HCEC 1CT (cell line): Measurements from ENCODE around the gene FAN1.
"Not testable (repeated sequence)": the region's sequence is repeated elsewhere in the genome, so short reads cannot be mapped to it uniquely, and the experiment has no call there.

ENCODE experiments used
- DNase-seq: peaks from one replicate; pipeline ENCODE4 v3.0.0-alpha.2; 2017

Gene FAN1

DNA sequence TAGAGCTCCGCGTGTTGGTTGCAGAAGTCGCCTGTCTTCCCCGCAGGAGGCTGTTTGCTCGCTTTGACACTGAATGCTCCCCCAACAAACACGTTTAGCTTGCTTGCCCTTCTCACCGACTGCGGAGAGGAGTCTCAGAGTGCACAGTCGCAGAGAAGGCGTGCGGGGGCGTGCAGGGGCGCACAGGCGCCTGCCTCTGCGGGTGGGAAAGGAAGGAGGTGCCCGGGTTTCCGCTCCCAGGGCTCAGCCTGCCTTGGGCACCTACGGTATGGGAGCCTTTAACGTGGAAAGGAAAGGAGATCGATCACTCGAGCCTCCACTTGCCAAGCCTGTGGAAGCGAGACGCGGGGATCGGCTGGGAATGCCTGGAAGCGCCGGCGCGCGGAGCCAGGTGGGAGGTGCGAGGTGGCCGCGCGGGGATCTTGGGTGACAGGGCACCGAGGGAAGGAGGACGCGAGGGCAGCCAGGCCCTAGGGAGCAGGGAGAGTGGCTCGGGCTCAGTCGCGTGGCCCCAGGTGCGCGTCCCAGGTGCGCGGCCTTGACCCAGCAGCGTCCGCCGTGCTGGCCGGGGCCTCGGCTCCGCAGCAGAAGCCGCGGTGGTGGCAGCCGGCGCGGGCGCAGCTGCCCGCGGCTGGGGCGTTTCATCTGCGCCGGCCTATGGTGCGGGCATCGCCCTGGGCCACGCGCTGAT is at the start of gene FAN1:
Gene FAN1, plus strand, starts transcription at position 419 of the 691 bp plus-strand sequence. CDS start 749 bp downstream, outside the sequence.
- DNase-seq: peak; percentile 62

DNA sequence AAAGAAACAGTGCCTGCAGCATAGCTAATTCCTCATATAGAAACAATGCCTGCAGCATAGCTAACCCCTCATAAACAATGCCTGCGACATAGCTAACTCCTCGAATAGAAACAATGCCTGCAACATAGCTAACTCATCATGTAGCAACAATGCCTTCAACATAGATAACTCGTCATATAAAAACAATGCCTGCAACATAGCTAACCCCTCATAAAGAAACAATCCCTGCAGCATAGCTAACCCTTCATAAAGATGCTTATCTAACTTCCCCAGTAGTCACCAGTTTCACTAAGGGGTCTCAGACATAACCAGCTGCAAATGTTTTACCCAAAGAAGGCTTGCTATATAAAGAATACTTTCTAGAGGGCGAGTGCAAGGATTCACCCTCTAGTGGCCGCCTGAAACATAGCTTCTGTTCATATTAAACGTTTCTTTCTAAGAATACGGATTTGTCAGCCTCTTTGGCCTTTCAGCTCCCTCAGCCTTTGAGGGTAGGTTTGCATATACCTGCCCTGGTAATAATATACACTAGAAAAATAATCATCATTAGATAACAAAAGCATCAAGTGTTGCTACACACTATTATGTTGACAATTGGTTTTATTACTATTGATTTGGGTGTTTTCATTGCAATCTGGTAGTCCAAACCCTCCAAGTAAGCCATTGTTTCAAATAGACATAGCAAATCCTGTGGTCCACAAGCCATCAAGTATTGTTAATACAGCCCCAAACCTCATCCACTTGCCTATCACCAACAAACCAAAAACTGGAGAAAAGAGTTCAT is 44.4 kb upstream of the FAN1 start:
- peak; percentile 39 for DNase-seq

DNA sequence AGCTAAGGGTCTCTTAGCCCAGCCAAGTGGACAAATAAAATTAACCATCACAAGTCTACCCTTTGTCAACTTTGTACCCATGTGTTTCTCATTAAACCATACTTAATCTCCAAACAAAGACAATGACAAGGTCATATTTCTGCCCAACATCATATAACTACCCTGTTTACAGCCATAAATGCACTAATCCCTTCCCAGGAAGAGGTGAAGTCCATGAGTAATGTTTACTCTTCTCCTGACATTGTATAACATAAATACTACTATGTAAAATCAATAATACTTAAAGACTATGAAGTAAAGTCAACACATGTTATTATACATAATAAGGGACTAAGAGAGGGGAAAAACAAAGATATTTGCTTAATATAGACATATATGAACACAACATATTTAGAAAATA is 38.5 kb upstream of the FAN1 start:
- no peak for DNase-seq

DNA sequence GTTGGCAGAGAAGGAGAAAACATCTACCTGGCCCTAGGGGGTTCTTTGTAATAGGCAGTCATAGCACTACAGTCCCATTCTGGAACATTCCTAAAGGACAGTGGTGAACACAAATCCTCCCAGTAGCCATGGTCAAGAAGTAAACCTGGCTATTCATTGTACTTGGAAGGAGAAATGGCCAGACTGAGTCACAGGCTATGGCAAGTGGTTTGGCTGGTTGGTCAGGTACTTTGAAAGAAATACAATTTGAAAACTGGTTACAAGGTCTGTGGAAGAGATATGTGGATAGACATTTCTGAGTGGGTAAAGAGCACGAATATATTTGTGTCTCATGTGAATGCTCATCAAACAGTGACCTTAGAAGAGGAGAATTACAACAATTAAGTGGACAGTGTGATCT is 33.0 kb upstream of the FAN1 start:
- no peak for DNase-seq

- DNase-seq: peak; percentile 93
Observed at GRCh38 chr15:30872341-30872748, 31.4 kb upstream of the FAN1 start.

DNA sequence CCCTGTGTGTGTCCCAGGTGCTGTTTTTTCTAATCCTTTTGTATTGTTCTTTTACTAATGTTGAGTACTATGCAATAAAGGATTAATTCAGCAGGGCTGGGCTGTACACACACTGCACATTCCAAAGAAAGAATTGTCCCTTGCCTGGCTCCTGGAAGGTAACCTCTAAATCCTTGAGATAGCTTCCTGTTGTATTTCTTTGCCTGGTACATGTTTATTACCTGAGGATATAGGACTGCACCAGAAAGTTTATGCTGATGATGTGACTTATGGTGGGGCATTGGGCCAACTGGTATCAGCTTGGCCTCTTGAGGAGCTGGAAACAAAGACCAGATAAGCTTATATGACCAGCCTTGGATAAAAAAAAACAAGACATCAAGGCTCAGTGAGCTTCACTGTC is 26.6 kb upstream of the FAN1 start:
- DNase-seq: no peak

- DNase-seq: no peak
Observed at GRCh38 chr15:30878515-30878914, 25.2 kb upstream of the FAN1 start.

- DNase-seq: no peak
Observed at GRCh38 chr15:30882849-30883433, 20.8 kb upstream of the FAN1 start.

- DNase-seq: not testable (repeated sequence)
Observed at GRCh38 chr15:30883666-30884065, 20.0 kb upstream of the FAN1 start.

DNA sequence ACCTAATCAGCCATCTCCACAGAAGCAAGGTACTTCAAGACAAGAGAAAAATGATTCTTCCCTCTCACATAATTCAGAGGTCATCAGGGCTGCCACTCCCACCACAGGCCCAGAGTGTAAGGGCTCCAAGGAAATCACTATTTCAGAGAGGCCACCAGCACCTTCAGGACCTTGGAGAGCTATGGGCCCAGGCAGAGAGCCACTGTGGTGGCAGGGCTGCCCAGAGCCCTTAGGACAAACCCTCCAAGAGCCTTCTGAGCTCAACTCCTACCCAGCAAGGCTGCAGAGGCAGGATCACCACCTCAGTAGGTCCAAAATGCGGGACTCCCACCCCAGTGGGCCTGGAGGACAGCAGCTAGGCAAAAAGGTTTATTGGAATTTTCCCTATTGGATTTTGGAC is 17.9 kb upstream of the FAN1 start:
- DNase-seq: no peak

- no peak for DNase-seq
Observed at GRCh38 chr15:30889196-30889595, 14.5 kb upstream of the FAN1 start.

GRCh38 chr15:30895461-30896210 is 8.1 kb upstream of the FAN1 start:
- DNase-seq: no peak

- DNase-seq: no peak
Observed at GRCh38 chr15:30896211-30896606, 7.5 kb upstream of the FAN1 start.

DNA sequence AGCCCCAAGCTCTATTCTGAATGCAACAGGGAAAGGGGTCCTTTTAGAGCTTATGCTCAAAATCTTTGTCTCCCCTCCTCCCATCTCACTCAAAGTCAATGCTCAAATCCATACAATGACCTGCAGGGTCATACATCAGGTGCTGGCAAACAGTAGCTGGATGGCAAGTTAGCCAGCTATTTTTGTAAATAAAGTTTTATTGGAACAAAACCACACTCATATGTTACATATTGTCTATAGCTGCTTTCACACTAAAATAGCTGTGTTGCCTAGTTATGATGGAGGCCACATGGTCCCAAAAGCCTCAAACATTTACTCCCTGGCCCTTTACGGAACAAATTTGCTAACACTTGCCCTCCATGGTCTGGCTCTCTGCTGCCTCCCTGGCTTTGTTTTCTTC is 1.8 kb upstream of the FAN1 start:
- DNase-seq: no peak

DNA sequence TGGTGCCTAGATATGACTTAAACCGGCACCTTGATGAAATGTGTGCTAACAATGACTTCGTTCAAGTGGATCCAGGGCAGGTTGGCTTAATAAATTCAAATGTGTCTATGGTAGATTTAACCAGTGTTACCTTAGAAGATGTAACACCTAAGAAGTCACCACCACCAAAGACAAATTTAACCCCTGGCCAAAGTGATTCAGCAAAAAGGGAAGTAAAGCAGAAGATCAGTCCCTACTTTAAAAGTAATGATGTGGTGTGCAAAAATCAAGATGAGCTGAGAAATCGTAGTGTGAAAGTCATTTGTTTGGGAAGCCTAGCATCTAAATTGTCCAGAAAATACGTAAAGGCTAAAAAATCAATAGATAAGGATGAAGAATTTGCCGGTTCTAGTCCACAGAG is 1.1 kb downstream of the FAN1 start:
- DNase-seq: no peak

DNA sequence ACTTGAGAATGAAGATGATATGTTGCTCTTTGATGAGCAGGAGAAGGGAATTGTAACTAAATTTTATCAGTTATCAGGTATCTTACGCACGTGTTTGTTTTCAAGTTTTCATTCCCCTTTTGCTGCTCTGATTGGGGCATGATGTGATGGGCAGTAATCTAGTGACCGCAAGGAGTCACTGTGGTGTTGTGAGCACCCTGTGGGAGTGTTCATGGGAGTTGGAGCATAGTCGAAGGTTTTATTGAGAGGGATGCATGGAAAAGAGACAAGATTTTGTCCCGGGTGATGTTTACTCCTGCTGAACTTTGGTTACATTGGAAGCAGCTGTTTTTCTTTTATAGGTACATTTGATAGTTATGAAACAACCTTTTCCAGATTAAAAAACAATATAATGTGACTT is 2.1 kb downstream of the FAN1 start:
- DNase-seq: no peak

DNA sequence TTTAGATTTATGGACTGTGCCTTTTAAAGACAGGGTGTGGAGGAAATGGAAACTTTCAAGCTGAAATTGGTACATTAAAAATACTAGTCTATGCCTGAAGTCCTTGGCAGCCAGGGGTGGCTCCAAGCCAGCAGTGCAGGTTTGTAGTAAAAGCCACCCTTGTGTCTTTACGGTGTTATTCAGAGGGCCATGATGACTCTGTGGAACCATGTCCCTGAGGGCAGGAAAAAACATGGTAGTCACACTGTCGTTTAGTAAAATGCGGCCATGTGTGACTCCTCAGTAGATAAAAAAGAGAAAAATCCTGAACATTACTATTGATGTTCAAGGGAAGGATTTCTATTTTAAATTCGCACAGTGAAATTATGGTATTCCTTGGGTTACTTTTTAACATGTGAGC is 2.7 kb downstream of the FAN1 start:
- no peak for DNase-seq

- DNase-seq: no peak
Observed at GRCh38 chr15:30913761-30914160, 10.0 kb downstream of the FAN1 start.

DNA sequence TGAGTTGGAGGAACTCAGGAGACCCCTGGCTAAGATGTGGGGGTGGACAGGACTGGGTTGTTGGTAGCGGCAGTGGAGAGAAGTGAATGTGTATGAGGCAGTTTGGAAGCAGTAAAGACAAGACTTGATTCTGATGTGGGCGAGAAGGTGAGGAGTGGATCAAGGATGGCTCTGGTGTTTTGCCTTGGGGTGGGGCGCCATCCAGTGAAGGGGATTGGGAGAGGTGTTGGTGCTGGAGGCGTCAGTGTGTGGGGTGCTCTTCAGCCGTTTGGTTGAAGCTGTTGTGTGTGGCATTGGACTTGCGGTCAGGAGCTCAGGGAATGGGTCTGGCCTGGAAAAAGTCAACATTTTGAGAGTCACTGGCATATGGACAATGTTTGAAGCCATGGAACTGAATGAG is 13.3 kb downstream of the FAN1 start:
- no peak for DNase-seq

DNA sequence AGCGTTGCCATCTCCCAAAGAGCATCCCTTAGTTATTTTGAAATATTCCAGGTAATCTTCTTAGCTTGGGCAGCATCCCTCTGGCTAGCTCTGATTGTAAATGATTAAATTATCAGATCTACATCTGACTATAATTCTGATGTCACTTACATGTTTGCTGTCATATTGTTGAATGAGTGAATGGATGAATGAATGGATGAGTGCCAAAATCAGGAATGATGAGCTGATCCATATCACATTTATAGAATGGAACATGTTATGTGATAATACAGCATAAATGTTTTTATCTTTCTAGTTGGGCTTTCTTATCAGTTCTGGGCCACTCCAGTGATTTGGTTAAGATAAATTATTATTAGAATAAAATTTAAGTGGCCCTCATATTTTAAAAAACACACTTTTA is 14.0 kb downstream of the FAN1 start:
- no peak for DNase-seq

DNA sequence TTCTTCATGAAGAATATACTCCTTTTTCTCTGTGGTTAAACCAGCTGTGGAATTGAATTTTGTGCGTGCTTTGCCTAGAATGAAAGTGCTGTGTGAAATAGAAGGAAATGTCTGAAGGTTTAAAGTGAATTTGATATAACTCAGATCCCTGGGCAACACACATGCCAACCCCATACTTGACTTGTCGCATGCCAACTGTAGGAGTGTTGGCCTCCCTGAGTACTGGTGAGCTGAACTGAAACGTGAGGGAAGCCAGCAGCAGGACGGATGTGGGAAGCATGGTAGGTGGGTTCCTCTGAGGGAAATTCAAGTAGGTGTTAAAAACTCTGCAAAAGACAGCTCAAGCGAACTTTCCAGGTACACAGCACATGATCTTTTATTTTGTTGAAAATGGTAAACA is 14.7 kb downstream of the FAN1 start:
- DNase-seq: no peak

DNA sequence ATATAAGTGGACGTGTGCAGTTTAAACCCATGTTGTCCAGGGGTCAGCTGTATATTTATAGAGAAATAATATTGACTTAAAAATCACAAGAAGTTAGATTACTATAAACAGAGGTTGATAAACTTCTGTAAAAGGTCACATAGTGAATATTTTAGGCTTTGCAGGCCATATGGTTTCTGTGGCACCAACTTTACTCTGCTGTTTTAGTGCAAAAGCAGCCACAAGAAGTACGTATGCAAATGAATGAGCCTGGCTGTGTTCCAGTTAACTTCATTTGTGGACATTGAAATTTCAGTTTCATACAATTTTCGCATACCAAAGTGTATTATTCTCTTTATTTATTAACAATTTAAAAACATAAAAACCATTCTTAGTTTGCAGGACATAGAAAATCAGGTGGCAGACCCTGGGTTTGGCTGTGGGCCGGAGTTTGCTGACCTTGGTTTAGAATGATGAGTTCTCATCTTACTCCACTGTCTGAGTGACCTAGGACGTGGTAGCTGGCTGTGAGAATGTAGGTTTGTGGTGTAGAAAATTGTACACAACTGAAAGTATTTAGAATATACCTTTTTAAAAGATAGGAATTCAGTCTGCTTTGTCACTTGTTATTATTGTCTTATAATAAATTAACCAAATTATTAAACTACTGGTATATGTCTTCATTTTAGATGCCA is 16.3 kb downstream of the FAN1 start:
- DNase-seq: no peak

- DNase-seq: no peak
Observed at GRCh38 chr15:30921106-30921505, 17.4 kb downstream of the FAN1 start.
